CD14-positive monocyte (primary cell): ENCODE data around the gene JSRP1. TPM values are rescaled to one million over a fixed set of nuclear protein-coding genes. Genes with fewer than 3 reads are reported as not detected.
A peak's percentile ranks its signal among the peaks of the same experiment; 100 is the strongest.

Experiments used
- DNase-seq, 3 donors: peaks; one replicate each; pipeline ENCODE4 v3.0.0-alpha.2; 2011 to 2022
- H2AFZ ChIP-seq: 2 replicates; pipeline ENCODE4 v1.6.0; 2012; ENCODE audit warnings: mild to moderate bottlenecking, low read depth, low read length, inconsistent platforms; ENCODE audit not compliant: insufficient read depth, poor library complexity, severe bottlenecking
- H3K27ac ChIP-seq, 2 donors: 1 replicate in 1 of 2; 2 replicates in 1 of 2; pipeline ENCODE4 v1.5.1; 2012 to 2013; ENCODE audit warnings: low read length in 2 of 2, control low read depth in 1 of 2, inconsistent platforms in 1 of 2, low read depth in 1 of 2, mild to moderate bottlenecking in 1 of 2
- H3K27me3 ChIP-seq, 2 donors: one replicate each; pipeline versions ENCODE4 v1.6.0 to v1.6.1; 2011 to 2013; ENCODE audit warnings: low read length in 2 of 2; ENCODE audit not compliant: control insufficient read depth in 2 of 2, insufficient read depth in 2 of 2
- H3K36me3 ChIP-seq, 2 donors: replicated peaks in 1 of 2; 1 replicate in 1 of 2; 2 replicates in 1 of 2; pipeline versions ENCODE4 v1.5.1 to v1.6.1; 2012 to 2013; ENCODE audit warnings: low read length in 2 of 2, control low read depth in 1 of 2, inconsistent platforms in 1 of 2, mild to moderate bottlenecking in 1 of 2; ENCODE audit not compliant: insufficient read depth in 2 of 2, control insufficient read depth in 1 of 2
- H3K4me1 ChIP-seq, 2 donors: 1 replicate in 1 of 2; 2 replicates in 1 of 2; pipeline versions ENCODE4 v1.5.1 to v1.6.1; 2012 to 2013; ENCODE audit warnings: low read length in 2 of 2, control low read depth in 1 of 2, inconsistent platforms in 1 of 2, mild to moderate bottlenecking in 1 of 2, moderate library complexity in 1 of 2; ENCODE audit not compliant: insufficient read depth in 2 of 2, control insufficient read depth in 1 of 2
- H3K4me2 ChIP-seq: replicated peaks from 2 replicates; pipeline ENCODE3; 2012; ENCODE audit warnings: low read length, moderate library complexity, mild to moderate bottlenecking; ENCODE audit not compliant: poor library complexity, severe bottlenecking; ENCODE audit errors: extremely low read depth
- H3K4me3 ChIP-seq, 3 experiments: fragments of 200-600 bp in 1 of 3; sonication (generic) in 1 of 3; replicated peaks in 1 of 3; 1 replicate in 2 of 3; 2 replicates in 1 of 3; pipeline ENCODE4 v1.5.1; 2011 to 2013; ENCODE audit warnings: low read length in 3 of 3, mild to moderate bottlenecking in 3 of 3, control low read depth in 2 of 3, low read depth in 2 of 3, inconsistent platforms in 1 of 3, moderate library complexity in 1 of 3
- H3K79me2 ChIP-seq: 2 replicates; pipeline ENCODE4 v1.6.0; 2012; ENCODE audit warnings: mild to moderate bottlenecking, control low read depth, inconsistent platforms, low read length, moderate library complexity; ENCODE audit not compliant: insufficient read depth
- H3K9ac ChIP-seq: 2 replicates; pipeline ENCODE4 v1.6.0; 2017; ENCODE audit warnings: low read length, mild to moderate bottlenecking; ENCODE audit not compliant: insufficient read depth, poor library complexity, severe bottlenecking
- H3K9me3 ChIP-seq, 2 donors: replicated peaks in 1 of 2; 1 replicate in 1 of 2; 2 replicates in 1 of 2; pipeline versions ENCODE4 v1.5.1 to v1.6.1; 2012 to 2013; ENCODE audit warnings: low read length in 2 of 2, control low read depth in 1 of 2; ENCODE audit not compliant: control insufficient read depth in 1 of 2, insufficient read depth in 1 of 2
- H4K20me1 ChIP-seq: 2 replicates; pipeline ENCODE4 v1.6.0; 2012; ENCODE audit warnings: mild to moderate bottlenecking, low read length, control low read depth, moderate library complexity; ENCODE audit not compliant: insufficient read depth
- H3K27ac Mint-ChIP-seq, 7 donors: one replicate each; pipeline ENCODE4 v1.8.0; 2020; ENCODE audit warnings: mild to moderate bottlenecking in 7 of 7, mixed read lengths in 7 of 7, moderate library complexity in 6 of 7, inconsistent platforms in 2 of 7
- H3K27me3 Mint-ChIP-seq, 3 donors: one replicate each; pipeline ENCODE4 v1.8.0; 2021 to 2022; ENCODE audit warnings: low read depth in 3 of 3, mild to moderate bottlenecking in 3 of 3, mixed read lengths in 3 of 3, moderate library complexity in 3 of 3, inconsistent platforms in 1 of 3
- H3K36me3 Mint-ChIP-seq, 2 donors: one replicate each; pipeline ENCODE4 v1.8.0; 2020; ENCODE audit warnings: mixed read lengths in 2 of 2, inconsistent platforms in 1 of 2, mild to moderate bottlenecking in 1 of 2
- H3K4me1 Mint-ChIP-seq: one replicate; pipeline ENCODE4 v1.8.0; 2020; ENCODE audit warnings: mild to moderate bottlenecking, mixed read lengths
- H3K4me3 Mint-ChIP-seq, 2 donors: one replicate each; pipeline ENCODE4 v1.8.0; 2020; ENCODE audit warnings: mild to moderate bottlenecking in 2 of 2, mixed read lengths in 2 of 2, moderate library complexity in 1 of 2
- H3K9me3 Mint-ChIP-seq, 7 donors: one replicate each; pipeline ENCODE4 v1.8.0; 2020 to 2022; ENCODE audit warnings: mixed read lengths in 7 of 7, mild to moderate bottlenecking in 6 of 7, moderate library complexity in 6 of 7, inconsistent platforms in 2 of 7
- CTCF ChIP-seq: fragments of 200-600 bp; IDR thresholded peaks from one replicate; pipeline ENCODE4 v1.8.0; 2022; ENCODE audit warnings: antibody characterized with exemption, mild to moderate bottlenecking
- WGBS: methylation state at CpG from one replicate; pipeline ENCODE4 v1.1.5; 2013; ENCODE audit warnings: missing lambda C conversion rate; ENCODE audit not compliant: insufficient coverage; 5-methylcytosine and 5-hydroxymethylcytosine counted together
- intact Hi-C, 2 donors: fragments of 100-400 bp; cut with micrococcal nuclease; formaldehyde crosslinking; loops; one replicate each; pipeline versions ENCODE4 v1.15.0 to v1.15.1; 2023
- polyA plus RNA-seq, 3 donors: library from polyadenylated mRNA; depleted of rRNA in 1 of 3; unstranded in 2 of 3; stranded (reverse) in 1 of 3; fragments of 300-500 nt in 2 of 3; fragments of >200 nt in 1 of 3; fragmentation: Illumina TruSeq in 2 of 3; gene quantifications; 1 replicate in 2 of 3; 2 replicates in 1 of 3; pipeline ENCODE4 v1.2.3, GENCODE V29; 2012 to 2021

JSRP1 gene
- polyA plus RNA-seq, 3 donors: 0.38 to 0.50 TPM; not detected in 1

GRCh38 chr19:2234996-2235380 lies 21.2 kb downstream of the JSRP1 start:
- peaks cover 48% of the 10 kb centered on the region for H3K4me1 Mint-ChIP-seq
- peaks cover 45 to 54% of the 10 kb centered on the region in 2 donors for H3K4me1 ChIP-seq

GRCh38 chr19:2233601-2234280 lies 22.5 kb downstream of the JSRP1 start:
- Mint-ChIP-seq H3K36me3 (peaks cover 30 to 50% of the 10 kb centered on the region in 2 donors), H3K27me3 (peaks cover 0 to 2% (median 0%) of the 10 kb centered on the region in 3 donors), H3K9me3 (no peaks in the 10 kb centered on the region), H3K27ac (peak overlapping the region in 4 of 7 donors; percentile 38 to 75 (median 60)), H3K4me3 (no peak overlapping the region), H3K4me1 (peaks cover 36% of the 10 kb centered on the region)
- Histone ChIP-seq H4K20me1 (peaks cover 86% of the 10 kb centered on the region), H3K36me3 (peaks cover 42 to 53% of the 10 kb centered on the region in 2 donors), H3K27ac (peak overlapping the region in 1 of 2 donors; percentile 48), H3K4me2 (no peak overlapping the region), H3K4me1 (peaks cover 32 to 41% of the 10 kb centered on the region in 2 donors), H3K9me3 (no peaks in the 10 kb centered on the region), H2AFZ (no peak overlapping the region), H3K79me2 (peaks cover 64% of the 10 kb centered on the region), H3K4me3 (no peak overlapping the region), H3K9ac (no peak overlapping the region), H3K27me3 (no peaks in the 10 kb centered on the region)
- no peak for DNase-seq
- intact Hi-C loops: loop anchor here in 1 of 2 donors (2.0 kb wide), 1 partner anchor 71 kb away; the partner anchor contains the start of gene DOT1L
- WGBS: 92% methylated on average over 25 of the region's 25 CpGs
- no peak for TF ChIP-seq CTCF

More at GRCh38 chr19:2234996-2235380, 21.2 kb downstream of the JSRP1 start:
- H3K4me2 ChIP-seq: peak overlapping the region; percentile 93
- peak in 1 of 3 donors; percentile 33 for DNase-seq
- 40% methylated on average over 3 of the region's 6 CpGs for WGBS
- Mint-ChIP-seq H3K36me3 (peaks cover 23 to 39% of the 10 kb centered on the region in 2 donors), H3K9me3 (no peaks in the 10 kb centered on the region), H3K4me3 (peak overlapping the region; percentile 87 to 94), H3K27ac (peak overlapping the region; percentile 54 to 99 (median 84)), H3K27me3 (peaks cover 0 to 2% (median 1%) of the 10 kb centered on the region in 3 donors)
- H3K4me3 ChIP-seq: peak overlapping the region; percentile 54 to 88 (median 73)
- intact Hi-C loops: loop anchor here (2.0 to 5.0 kb wide), 4 partner anchors 72 to 92 kb away; partner anchors contain the start of genes AP3D1 (in 2 of the 2), DOT1L (in 1 of the 2), LSM7 (in 1 of the 2) and SPPL2B (in 1 of the 2)
- H4K20me1 ChIP-seq: peaks cover 86% of the 10 kb centered on the region
- peaks cover 30 to 42% of the 10 kb centered on the region in 2 donors for H3K36me3 ChIP-seq
- peak overlapping the region; percentile 39 to 99 for H3K27ac ChIP-seq
- H3K27me3 ChIP-seq: no peaks in the 10 kb centered on the region
- no peak for TF ChIP-seq CTCF
- H3K9ac ChIP-seq: peak overlapping the region; percentile 92
- peak overlapping the region; percentile 84 for H2AFZ ChIP-seq
- H3K79me2 ChIP-seq: peaks cover 77% of the 10 kb centered on the region
- no peaks in the 10 kb centered on the region for H3K9me3 ChIP-seq
